GM12865 (cell line): Measurements from ENCODE around the gene HMGXB4.

Experiments
- DNase-seq: peaks from one replicate; pipeline ENCODE4 v3.0.0; 2010; ENCODE audit warnings: low read depth
- H3K4me3 ChIP-seq: 2 replicates; pipeline ENCODE4 v1.5.1; 2011; ENCODE audit warnings: mild to moderate bottlenecking, low read depth, low read length, control low read depth
- CTCF ChIP-seq: IDR thresholded peaks from 2 replicates; pipeline ENCODE4 v1.5.1; 2011; ENCODE audit warnings: low read length, control low read depth, low read depth, inconsistent platforms; ENCODE audit not compliant: insufficient read depth; ENCODE audit errors: missing control alignments

Gene HMGXB4

GRCh38 chr22:35310556-35311550 is 53.6 kb downstream of the HMGXB4 start:
- peak; percentile 82 for DNase-seq
- no peak overlapping the region for H3K4me3 ChIP-seq
- TF ChIP-seq CTCF = peak; percentile 2

GRCh38 chr22:35311551-35311999 is 54.3 kb downstream of the HMGXB4 start:
- H3K4me3 ChIP-seq = no peak overlapping the region
- no peak for DNase-seq
- TF ChIP-seq CTCF = no peak

GRCh38 chr22:35312198-35313059 is 55.1 kb downstream of the HMGXB4 start:
- H3K4me3 ChIP-seq = no peak overlapping the region
- peak; percentile 58 for DNase-seq

GRCh38 chr22:35313311-35314121 is 56.2 kb downstream of the HMGXB4 start:
- TF ChIP-seq CTCF = no peak
- peak; percentile 62 for DNase-seq
- H3K4me3 ChIP-seq = no peak overlapping the region

More at GRCh38 chr22:35312198-35313059, 55.1 kb downstream of the HMGXB4 start:
- TF ChIP-seq CTCF = no peak

GRCh38 chr22:35314161-35314942 is 57.1 kb downstream of the HMGXB4 start:
- no peak for TF ChIP-seq CTCF
- no peak overlapping the region for H3K4me3 ChIP-seq
- DNase-seq = no peak
